IMR-90 (cell line): ENCODE results near the gene JMJD1C. TPM values are rescaled to one million over a fixed set of nuclear protein-coding genes. Genes with fewer than 3 reads are reported as not detected.
A peak's percentile ranks its signal among the peaks of the same experiment; 100 is the strongest.

Experiments
- ATAC-seq: fragments of 200-7000 bp; cut with Tn5 transposase; 2 replicates; pipeline ENCODE4 v1.9.1; 2020; ENCODE audit warnings: low read depth, mild to moderate bottlenecking, moderate library complexity
- BruUV-seq: library from RNA; stranded (reverse); fragments of 400-500 nt; replicated peaks from 2 replicates; lab custom pipeline; 2021; lab: Mats Ljungman, UMichigan
- CTCF ChIA-PET: fragments of 300-600 bp; formaldehyde crosslinking; extraction: SDS; loops from one replicate; lab custom pipeline; 2021; ENCODE audit warnings: antibody characterized with exemption; lab: Yijun Ruan, JAX
- POLR2A ChIA-PET: fragments of 300-600 bp; sonication (Branson Sonifier 250); formaldehyde crosslinking; loops from one replicate; lab custom pipeline; 2022; ENCODE audit warnings: antibody characterized with exemption; ENCODE audit not compliant: unreplicated experiment; lab: Charles Lee
- DNase-seq: peaks from one replicate; pipeline ENCODE4 v3.0.0; 2013
- H2AFZ ChIP-seq: replicated peaks from 2 replicates; pipeline ENCODE3; 2013; ENCODE audit warnings: low read length, mild to moderate bottlenecking; ENCODE audit not compliant: poor library complexity
- H2AK5ac ChIP-seq: 2 replicates; pipeline ENCODE4 v1.6.1; 2013; ENCODE audit warnings: low read depth, low read length, inconsistent platforms
- H2AK9ac ChIP-seq: replicated peaks from 2 replicates; pipeline ENCODE3; 2013; ENCODE audit warnings: mild to moderate bottlenecking, low read depth, low read length, moderate library complexity; ENCODE audit not compliant: poor library complexity
- H2BK120ac ChIP-seq: 2 replicates; pipeline ENCODE4 v1.6.1; 2013; ENCODE audit warnings: low read depth, low read length, inconsistent platforms
- H2BK15ac ChIP-seq: 3 replicates; pipeline ENCODE4 v1.6.1; 2013; ENCODE audit warnings: low read depth, low read length, inconsistent platforms
- H2BK20ac ChIP-seq: 2 replicates; pipeline ENCODE4 v1.6.1; 2013; ENCODE audit warnings: low read depth, mild to moderate bottlenecking, inconsistent platforms, low read length, moderate library complexity
- H2BK5ac ChIP-seq: 2 replicates; pipeline ENCODE4 v1.6.1; 2013; ENCODE audit warnings: mild to moderate bottlenecking, low read depth, low read length, inconsistent platforms; ENCODE audit not compliant: poor library complexity, severe bottlenecking
- H3K14ac ChIP-seq: replicated peaks from 2 replicates; pipeline ENCODE4 v1.6.1; 2013; ENCODE audit warnings: low read depth, low read length, inconsistent platforms
- H3K18ac ChIP-seq: 2 replicates; pipeline ENCODE4 v1.6.1; 2013; ENCODE audit warnings: low read depth, low read length, control low read depth
- H3K23ac ChIP-seq: 2 replicates; pipeline ENCODE4 v1.6.1; 2013; ENCODE audit warnings: low read depth, low read length, inconsistent platforms
- H3K27ac ChIP-seq: 2 replicates; pipeline ENCODE4 v1.5.1; 2013; ENCODE audit warnings: mild to moderate bottlenecking, control low read depth, low read length; ENCODE audit not compliant: insufficient read depth
- H3K27me3 ChIP-seq: 2 replicates; pipeline ENCODE4 v1.6.1; 2013; ENCODE audit warnings: low read length; ENCODE audit not compliant: control insufficient read depth, insufficient read depth
- H3K36me3 ChIP-seq: 2 replicates; pipeline ENCODE4 v1.6.1; 2013; ENCODE audit warnings: low read length, mixed read lengths; ENCODE audit not compliant: control insufficient read depth, insufficient read depth
- H3K4ac ChIP-seq: 2 replicates; pipeline ENCODE4 v1.6.1; 2013; ENCODE audit warnings: low read depth, low read length, inconsistent platforms
- H3K4me1 ChIP-seq: 2 replicates; pipeline ENCODE4 v1.6.1; 2013; ENCODE audit warnings: low read length, mixed read lengths; ENCODE audit not compliant: control insufficient read depth, insufficient read depth
- H3K4me2 ChIP-seq: 2 replicates; pipeline ENCODE4 v1.6.1; 2013; ENCODE audit warnings: low read depth, mild to moderate bottlenecking, control low read depth, low read length, moderate library complexity
- H3K4me3 ChIP-seq: 2 replicates; pipeline ENCODE4 v1.5.1; 2013; ENCODE audit warnings: low read depth, mild to moderate bottlenecking, control low read depth, low read length, moderate library complexity; ENCODE audit not compliant: insufficient read depth
- H3K56ac ChIP-seq: 2 replicates; pipeline ENCODE4 v1.6.1; 2013; ENCODE audit warnings: low read length, inconsistent platforms; ENCODE audit not compliant: insufficient read depth; ENCODE audit errors: extremely low read depth
- H3K79me1 ChIP-seq, 2 experiments: 2 replicates each; pipeline ENCODE4 v1.6.1; 2013; ENCODE audit warnings: low read length in 2 of 2, inconsistent platforms in 1 of 2, low read depth in 1 of 2
- H3K9ac ChIP-seq: 2 replicates; pipeline ENCODE4 v1.6.1; 2013; ENCODE audit warnings: low read depth, low read length, control low read depth
- H3K9me1 ChIP-seq: 2 replicates; pipeline ENCODE4 v1.6.1; 2013; ENCODE audit warnings: low read length, inconsistent platforms; ENCODE audit not compliant: insufficient read depth
- H3K9me3 ChIP-seq: 2 replicates; pipeline ENCODE4 v1.6.1; 2013; ENCODE audit warnings: low read length; ENCODE audit not compliant: control insufficient read depth, insufficient read depth
- H4K20me1 ChIP-seq: 2 replicates; pipeline ENCODE4 v1.6.1; 2013; ENCODE audit warnings: low read length, inconsistent platforms; ENCODE audit not compliant: insufficient read depth
- H4K5ac ChIP-seq: 2 replicates; pipeline ENCODE4 v1.6.1; 2013; ENCODE audit warnings: mild to moderate bottlenecking, low read depth, low read length, control low read depth
- H4K8ac ChIP-seq, 2 experiments: 2 replicates each; pipeline ENCODE4 v1.6.1; 2013; ENCODE audit warnings: low read depth in 2 of 2, low read length in 2 of 2, control low read depth in 1 of 2, inconsistent platforms in 1 of 2
- H4K91ac ChIP-seq: 2 replicates; pipeline ENCODE4 v1.6.1; 2013; ENCODE audit warnings: low read depth, low read length, inconsistent platforms; ENCODE audit not compliant: insufficient read depth
- BHLHE40 ChIP-seq: fragments of 150-350 bp; IDR thresholded peaks from 2 replicates; pipeline ENCODE4 v1.6.1; 2016; ENCODE audit warnings: mild to moderate bottlenecking, low read depth, low read length
- CEBPB ChIP-seq: IDR thresholded peaks from 2 replicates; pipeline ENCODE4 v1.6.1; 2012; ENCODE audit warnings: low read depth, low read length, improper control_type of control experiment
- CTCF ChIP-seq: conservative IDR thresholded peaks from 2 replicates; pipeline ENCODE4 v1.5.1; 2012; ENCODE audit warnings: mild to moderate bottlenecking, low read depth, low read length, improper control_type of control experiment
- FOS ChIP-seq: fragments of 150-350 bp; IDR thresholded peaks from 2 replicates; pipeline ENCODE4 v1.6.1; 2016; ENCODE audit warnings: low read depth, low read length
- MAZ ChIP-seq: IDR thresholded peaks from 2 replicates; pipeline ENCODE4 v1.6.1; 2012; ENCODE audit warnings: low read depth, mild to moderate bottlenecking, low read length, improper control_type of control experiment, moderate library complexity, borderline replicate concordance
- MXI1 ChIP-seq: IDR thresholded peaks from 2 replicates; pipeline ENCODE4 v1.6.1; 2012; ENCODE audit warnings: low read depth, mild to moderate bottlenecking, low read length, moderate library complexity, borderline replicate concordance
- NFE2L2 ChIP-seq: fragments of 150-350 bp; IDR thresholded peaks from 2 replicates; pipeline ENCODE4 v1.6.1; 2016; ENCODE audit warnings: low read depth, mild to moderate bottlenecking, low read length
- RAD21 ChIP-seq: IDR thresholded peaks from 2 replicates; pipeline ENCODE4 v1.6.1; 2012; ENCODE audit warnings: low read length, improper control_type of control experiment
- RCOR1 ChIP-seq: IDR thresholded peaks from 2 replicates; pipeline ENCODE4 v1.6.1; 2012; ENCODE audit warnings: mild to moderate bottlenecking, low read length, improper control_type of control experiment; ENCODE audit not compliant: insufficient replicate concordance
- SMC3 ChIP-seq: fragments of 150-350 bp; IDR thresholded peaks from 2 replicates; pipeline ENCODE4 v1.6.1; 2016; ENCODE audit warnings: low read depth, mild to moderate bottlenecking, antibody characterized with exemption, low read length, moderate library complexity
- USF2 ChIP-seq: fragments of 150-350 bp; IDR thresholded peaks from 2 replicates; pipeline ENCODE4 v1.6.1; 2017; ENCODE audit warnings: mild to moderate bottlenecking, antibody characterized with exemption, low read length, low read depth
- WGBS, 2 experiments: methylation state at CpG; one replicate each; pipeline versions ENCODE4 v1.1.5 to v1.1.7; 2013; ENCODE audit warnings: missing lambda C conversion rate in 2 of 2; ENCODE audit not compliant: insufficient read length in 1 of 2; ENCODE audit errors: extremely low coverage in 2 of 2; 5-methylcytosine and 5-hydroxymethylcytosine counted together
- dilution Hi-C: fragments of 300-500 bp; cut with HindIII; formaldehyde crosslinking; loops from one replicate; pipeline ENCODE4 v1.14.3; 2018; ENCODE audit warnings: low sequenced_read_pairs; ENCODE audit not compliant: unreplicated experiment
- in situ Hi-C: fragments of 300-500 bp; cut with MboI; formaldehyde crosslinking; loops from 3 replicates; pipeline ENCODE4 v1.14.3; 2019; ENCODE audit warnings: low sequenced_read_pairs, inconsistent platforms, mixed read lengths
- intact Hi-C: fragments of 100-400 bp; cut with micrococcal nuclease; formaldehyde crosslinking; loops from 2 replicates; pipeline ENCODE4 v1.10.0; 2022
- polyA plus RNA-seq, 3 experiments: library from polyadenylated mRNA; depleted of rRNA; stranded (reverse); fragments of >200 nt; gene quantifications; 2 replicates each; pipeline ENCODE4 v1.2.3, GENCODE V29; 2012; ENCODE audit warnings: low replicate concordance in 1 of 3
- total RNA-seq: library from RNA; depleted of rRNA; stranded (reverse); fragments of >200 nt; gene quantifications from 2 replicates; pipeline ENCODE4 v1.2.3, GENCODE V29; 2012

JMJD1C gene
- total and polyA plus RNA-seq, 2 of the 4 experiments (the other 2 are of a cell fraction) = 15.6 to 96.8 TPM

- dilution Hi-C loops = no loop called here
- H2AFZ ChIP-seq = no peak overlapping the region
- CTCF ChIA-PET = interaction anchor here (1.0 to 1.4 kb wide), 2 partner anchors 8 to 13 kb away, joined by 3 read pairs; no protein-coding TSS in a partner anchor
- H2AK5ac ChIP-seq = no peak overlapping the region
- no peak overlapping the region for H3K9ac ChIP-seq
- peaks cover 20% of the 10 kb centered on the region; the same call in 1 of the 2 replicates for H4K20me1 ChIP-seq
- no peak overlapping the region for H3K4me2 ChIP-seq
- H3K9me3 ChIP-seq = no peaks in the 10 kb centered on the region
- H3K27ac ChIP-seq = no peak overlapping the region
- in situ Hi-C loops = no loop called here
- H2BK15ac ChIP-seq = no peak overlapping the region
- peak; percentile 49 for DNase-seq
- H3K36me3 ChIP-seq = peaks cover 12% of the 10 kb centered on the region
- TF ChIP-seq NFE2L2 = no peak
- TF ChIP-seq RAD21 = no peak
- no peak for TF ChIP-seq FOS
- TF ChIP-seq RCOR1 = no peak
- no peak for TF ChIP-seq MXI1
- no peak for TF ChIP-seq MAZ
- no peak for TF ChIP-seq SMC3
- no peak for TF ChIP-seq CEBPB
- TF ChIP-seq CTCF = no peak
- TF ChIP-seq BHLHE40 = no peak
- no peak for TF ChIP-seq USF2
- no peak overlapping the region for H3K18ac ChIP-seq
- no peak overlapping the region for H3K4ac ChIP-seq
- H2AK9ac ChIP-seq = no peak overlapping the region
- no peak for ATAC-seq
- H3K14ac ChIP-seq = no peak overlapping the region
- H3K4me3 ChIP-seq = no peak overlapping the region
- H3K27me3 ChIP-seq = no peaks in the 10 kb centered on the region
- no CpG with 5 or more reads among the region's 2 CpGs for WGBS, 2 experiments
- H2BK20ac ChIP-seq = no peak overlapping the region
- intact Hi-C loops = loop anchor here (5.0 kb wide), 1 partner anchor 313 kb away; the partner anchor contains the start of gene REEP3
- no peak overlapping the region for H4K5ac ChIP-seq
- no peak overlapping the region for H3K56ac ChIP-seq
- peaks cover 16% of the 10 kb centered on the region for H3K4me1 ChIP-seq
- H2BK120ac ChIP-seq = no peak overlapping the region
- no TSS peak for BruUV-seq
- H3K9me1 ChIP-seq = peaks cover 15% of the 10 kb centered on the region
- H3K79me1 ChIP-seq = peaks cover 48 to 67% of the 10 kb centered on the region in 2 experiments
- no peak overlapping the region for H4K91ac ChIP-seq
- H2BK5ac ChIP-seq = no peak overlapping the region
- H3K23ac ChIP-seq = 0 out of 2 replicates have a peak overlapping the region, but pooled peaks have one; percentile 41
- POLR2A ChIA-PET = interaction anchor here (1.5 kb wide), 1 partner anchor 420 kb away, joined by 3 read pairs; no protein-coding TSS in a partner anchor
- H4K8ac ChIP-seq = no peak overlapping the region
Observed at GRCh38 chr10:63209705-63210104, 256.1 kb downstream of the JMJD1C start.
